ENCODE data around the gene GINS3.

GINS3 gene

GRCh38 chr16:58426966-58427365, 34.7 kb downstream of the GINS3 start:
- no peak for DNase-seq

GRCh38 chr16:58428621-58429542, 36.6 kb downstream of the GINS3 start:
- no peak for DNase-seq

- DNase-seq = no peak
Observed at GRCh38 chr16:58430718-58431117, 38.4 kb downstream of the GINS3 start.

GRCh38 chr16:58433569-58433951, 41.3 kb downstream of the GINS3 start:
- no peak for DNase-seq

GRCh38 chr16:58435779-58436178, 43.5 kb downstream of the GINS3 start:
- DNase-seq = no peak

- DNase-seq = no peak
Observed at GRCh38 chr16:58440131-58440530, 47.9 kb downstream of the GINS3 start.

- DNase-seq = no peak
Observed at GRCh38 chr16:58442547-58442946, 50.3 kb downstream of the GINS3 start.

GRCh38 chr16:58443783-58444182, 51.5 kb downstream of the GINS3 start:
- no peak for DNase-seq

GRCh38 chr16:58444265-58444664, 52.0 kb downstream of the GINS3 start:
- no peak for DNase-seq

GRCh38 chr16:58448890-58449289, 56.6 kb downstream of the GINS3 start:
- no peak for DNase-seq

GRCh38 chr16:58449306-58449705, 57.0 kb downstream of the GINS3 start:
- no peak for DNase-seq

GRCh38 chr16:58449768-58450167, 57.5 kb downstream of the GINS3 start:
- DNase-seq = no peak

GRCh38 chr16:58450590-58450989, 58.3 kb downstream of the GINS3 start:
- no peak for DNase-seq

- no peak for DNase-seq
Observed at GRCh38 chr16:58451265-58451689, 59.0 kb downstream of the GINS3 start.

GRCh38 chr16:58451945-58452401, 59.7 kb downstream of the GINS3 start:
- no peak for DNase-seq

- no peak for DNase-seq
Observed at GRCh38 chr16:58452640-58453039, 60.4 kb downstream of the GINS3 start.

GRCh38 chr16:58454178-58454577, 61.9 kb downstream of the GINS3 start:
- no peak for DNase-seq

GRCh38 chr16:58454856-58455255, 62.6 kb downstream of the GINS3 start:
- no peak for DNase-seq

All from cortex of kidney (tissue), 1 donor.